T47D (cell line): ENCODE results near the gene TSC22D3.

ENCODE experiments used
- DNase-seq, 2 experiments: peaks; one replicate each; pipeline versions ENCODE4 v3.0.0 to v3.0.0-alpha.2; 2011 to 2012; ENCODE audit warnings: low read depth in 1 of 2, low spot score in 1 of 2
- JUND ChIP-seq: IDR thresholded peaks from 2 replicates; pipeline ENCODE4 v1.6.1; 2012; ENCODE audit warnings: low read depth
- in situ Hi-C: cut with HindIII; loops from 2 replicates; pipeline ENCODE4 v1.10.0; 2016; ENCODE audit warnings: low sequenced_read_pairs, low pct_unique_long_range_greater_than_20kb

Gene TSC22D3

DNA sequence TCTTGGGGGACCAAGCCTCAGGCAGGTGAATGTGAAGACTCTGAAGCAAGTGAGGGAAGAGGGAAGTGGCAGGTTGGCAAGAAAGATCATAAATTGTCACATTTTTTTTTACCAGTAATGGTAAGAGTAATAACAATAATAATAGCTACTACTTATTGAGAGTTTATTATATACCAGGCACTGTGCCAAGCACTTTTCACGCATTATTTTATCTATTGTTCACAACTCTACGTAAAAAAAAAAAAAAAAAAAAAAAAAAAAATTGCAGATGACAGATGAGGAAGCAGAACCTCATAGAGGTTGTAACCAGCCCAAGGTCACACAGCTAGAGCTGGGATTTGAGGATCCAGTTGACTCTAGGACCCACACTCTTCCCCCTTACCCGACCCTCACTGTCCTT, 40.9 kb downstream of the TSC22D3 start:
- TF ChIP-seq JUND, result no peak
- DNase-seq, result no peak
- in situ Hi-C loops, result no loop called here

- no peak for DNase-seq
- no peak for TF ChIP-seq JUND
- in situ Hi-C loops, result no loop called here
These were observed 41.9 kb downstream of the TSC22D3 start for GRCh38 chrX:107733686-107734085.

GRCh38 chrX:107731831-107732502, 43.6 kb downstream of the TSC22D3 start:
- in situ Hi-C loops, result no loop called here
- DNase-seq, result peak in 1 of 2 experiments; percentile 73
- TF ChIP-seq JUND, result no peak

GRCh38 chrX:107730991-107731766, 44.4 kb downstream of the TSC22D3 start:
- DNase-seq, result no peak
- TF ChIP-seq JUND, result no peak
- in situ Hi-C loops, result no loop called here

DNA sequence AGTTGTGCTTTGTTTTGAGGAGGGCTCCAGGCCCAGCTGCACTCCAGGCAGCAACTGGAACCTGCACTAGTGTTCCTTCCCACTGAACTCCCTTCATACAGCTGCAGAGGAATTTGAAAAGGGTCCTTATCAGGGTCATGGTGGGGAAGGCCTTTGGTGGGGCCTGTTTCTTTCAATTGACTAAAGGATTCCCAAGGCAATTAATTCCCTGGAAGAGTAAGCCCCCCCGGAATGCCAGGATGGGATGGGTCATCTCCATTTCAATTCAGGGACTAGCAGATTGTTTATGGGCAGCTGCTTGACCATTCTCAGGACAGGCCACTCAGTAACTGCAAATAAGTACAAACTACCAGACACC, 45.3 kb downstream of the TSC22D3 start:
- in situ Hi-C loops, result no loop called here
- no peak for DNase-seq
- no peak for TF ChIP-seq JUND

DNA sequence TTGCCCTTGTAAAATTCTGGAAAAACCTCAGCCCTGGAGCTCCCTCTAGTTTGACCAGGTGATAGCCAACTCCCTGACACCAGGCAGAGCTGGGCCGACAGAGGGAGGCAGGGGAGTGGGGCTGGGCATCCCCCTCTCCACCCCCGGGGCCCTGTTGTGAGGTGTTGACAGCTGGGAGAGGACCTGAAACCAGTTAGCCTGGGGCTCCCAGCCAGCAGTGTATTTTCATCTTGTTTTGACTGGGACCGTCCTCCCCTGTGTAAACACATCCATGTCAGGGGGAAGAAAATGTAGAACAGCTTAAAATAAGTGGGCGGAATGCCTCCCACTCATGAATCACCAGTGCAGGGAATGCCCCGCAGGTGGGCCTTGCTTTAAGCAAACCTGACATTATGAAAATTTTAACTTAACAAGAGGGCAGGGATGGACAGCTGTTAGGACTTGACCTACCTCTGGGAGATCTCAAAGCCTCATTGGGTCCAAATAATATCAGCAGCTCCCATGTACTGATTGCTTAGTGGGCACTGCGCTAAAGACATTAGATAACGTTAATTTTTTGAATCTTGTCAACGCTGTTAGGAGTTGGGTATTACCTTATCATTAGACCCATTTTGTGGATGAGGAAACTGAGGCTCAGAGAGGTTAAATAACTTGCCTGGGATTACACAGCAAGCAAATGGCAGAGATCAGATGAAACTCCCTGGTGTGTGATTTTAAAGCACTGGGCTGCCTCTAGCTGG, 45.9 kb downstream of the TSC22D3 start:
- in situ Hi-C loops, result no loop called here
- no peak for TF ChIP-seq JUND
- peak in 1 of 2 experiments; percentile 36 for DNase-seq

DNA sequence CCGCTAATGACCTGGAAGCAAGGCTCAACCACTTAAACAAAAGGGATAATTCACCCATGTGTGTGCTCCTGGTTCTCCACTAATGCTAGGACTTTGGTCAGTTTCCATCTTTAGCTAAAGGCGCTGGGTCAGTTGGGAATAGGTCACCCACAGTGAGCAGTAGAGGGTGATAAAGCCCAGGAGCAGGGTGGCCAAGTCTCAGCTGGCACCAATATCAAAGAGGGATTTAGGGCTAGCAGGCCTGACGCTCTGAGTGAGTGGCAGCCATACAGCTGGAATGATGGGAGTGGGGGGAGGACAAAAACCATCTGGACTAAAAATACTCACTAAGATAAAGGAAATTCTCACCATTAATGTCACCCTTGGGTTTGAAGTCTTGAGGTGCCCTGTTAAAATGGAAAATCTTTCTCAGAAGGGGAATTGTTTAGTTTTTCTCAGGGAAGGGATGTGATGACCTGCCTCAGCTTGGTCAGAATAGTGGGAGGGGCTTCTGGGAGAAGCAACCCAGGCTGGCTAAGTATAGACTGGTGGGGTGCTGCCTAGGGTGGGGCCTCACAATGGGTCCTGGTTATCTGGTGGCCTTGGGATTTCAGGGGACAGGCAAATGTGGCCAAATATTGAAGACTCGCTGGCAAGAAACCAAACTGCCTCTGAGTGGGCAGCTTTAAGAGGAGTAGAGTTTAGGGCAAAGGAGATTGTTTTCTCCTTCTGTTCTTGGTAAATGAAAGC, 47.1 kb downstream of the TSC22D3 start:
- TF ChIP-seq JUND, result no peak
- DNase-seq, result no peak
- in situ Hi-C loops, result no loop called here

GRCh38 chrX:107726816-107727534, 48.6 kb downstream of the TSC22D3 start:
- peak in 1 of 2 experiments; percentile 61 for DNase-seq
- in situ Hi-C loops, result no loop called here
- no peak for TF ChIP-seq JUND

DNA sequence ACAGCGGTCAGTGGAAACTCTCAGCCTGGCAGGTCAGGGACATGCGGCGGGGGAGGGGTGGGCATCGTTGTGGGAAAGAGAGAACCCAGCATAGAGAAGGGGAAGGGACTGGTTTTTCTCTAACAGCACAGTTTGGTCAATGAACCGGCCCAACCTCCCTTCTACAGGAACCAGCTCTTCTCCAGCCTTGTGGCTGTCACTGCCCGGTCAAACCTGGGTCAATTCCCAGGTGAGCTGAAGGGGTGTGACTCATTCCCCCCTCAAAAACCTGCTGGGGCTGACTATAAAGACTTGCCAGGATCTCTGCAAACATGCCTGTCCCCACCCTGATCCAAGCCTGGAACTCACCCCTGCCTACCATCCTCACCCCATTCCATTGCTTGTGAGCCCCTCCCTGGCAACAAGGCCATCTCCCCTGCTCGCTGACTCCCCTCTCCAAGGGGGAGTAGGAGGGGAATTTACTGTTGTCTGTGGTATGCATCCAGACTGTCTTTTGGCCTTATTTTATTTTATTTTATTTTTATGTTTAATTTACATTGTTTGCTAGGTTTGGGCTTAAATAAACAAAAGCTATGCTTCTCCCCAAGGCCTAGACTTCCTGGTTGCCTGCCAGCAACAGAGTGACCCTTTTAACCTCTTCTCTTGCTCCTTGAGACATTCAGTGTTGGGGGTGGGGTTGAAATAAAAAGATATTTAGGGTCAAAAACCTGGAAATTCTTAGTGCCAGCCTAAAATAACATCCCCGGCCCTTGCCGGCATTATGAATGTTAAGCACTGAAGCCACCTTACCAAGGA, 49.6 kb downstream of the TSC22D3 start:
- TF ChIP-seq JUND, result 0 out of 2 replicates have a peak, but pooled peaks have one; percentile 11
- in situ Hi-C loops, result no loop called here
- DNase-seq, result peak in 1 of 2 experiments; percentile 86

- in situ Hi-C loops, result no loop called here
- no peak for TF ChIP-seq JUND
- DNase-seq, result no peak
These were observed 50.9 kb downstream of the TSC22D3 start for GRCh38 chrX:107724653-107725052.

DNA sequence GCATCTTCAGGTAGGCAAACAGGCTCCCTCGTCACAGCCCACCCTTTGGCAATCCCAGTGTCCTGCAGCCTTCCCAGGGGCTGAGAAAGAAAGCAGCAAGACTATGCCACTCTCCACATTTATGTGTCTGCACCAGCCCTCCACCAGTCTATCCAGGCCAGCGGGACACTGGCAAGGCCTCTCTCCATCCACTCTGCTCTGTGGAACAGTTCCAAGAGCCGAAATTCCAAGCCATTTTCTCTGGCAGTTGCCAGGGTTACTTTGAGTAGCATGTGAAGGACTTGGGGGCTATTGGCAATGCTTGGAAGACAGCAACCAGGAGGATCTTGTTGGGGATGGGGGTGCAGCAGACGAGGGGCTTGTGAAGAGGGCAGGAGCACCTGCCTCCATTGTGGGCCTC, 52.1 kb downstream of the TSC22D3 start:
- no peak for DNase-seq
- in situ Hi-C loops, result no loop called here
- no peak for TF ChIP-seq JUND
